ENCODE data around the gene SAMD11. TPM values are rescaled to one million over a fixed set of nuclear protein-coding genes. Genes with fewer than 3 reads are reported as not detected.

The SAMD11 gene
- total RNA-seq, 4 donors from 2014 or later, result 1.0 to 40.7 (median 13.8) TPM

- no peak overlapping the region for H3K4me3 ChIP-seq
- intact Hi-C loops (cut with DNase I; ENCODE audit: low total_unique reads), result no loop called here
- H3K9me3 ChIP-seq, result no peaks in the 10 kb centered on the region
- H3K36me3 ChIP-seq, result no peaks in the 10 kb centered on the region
- H3K4me1 ChIP-seq, result peaks cover 0 to 21% of the 10 kb centered on the region in 2 donors
- no peak overlapping the region for H3K27ac ChIP-seq
- DNase-seq, result no peak
- no peak for TF ChIP-seq CTCF (IDR thresholded peaks at IDR 0.05)
- no peak for TF ChIP-seq POLR2A (IDR thresholded peaks at IDR 0.05)
- H3K27me3 ChIP-seq, result no peaks in the 10 kb centered on the region
These were observed 5.3 kb downstream of the SAMD11 start for GRCh38 chr1:928825-929661.

- no peak overlapping the region for H3K4me3 ChIP-seq
- no peaks in the 10 kb centered on the region for H3K27me3 ChIP-seq
- no peak for DNase-seq
- no peak overlapping the region for H3K27ac ChIP-seq
- H3K9me3 ChIP-seq, result no peaks in the 10 kb centered on the region
- H3K36me3 ChIP-seq, result no peaks in the 10 kb centered on the region
- H3K4me1 ChIP-seq, result peaks cover 0 to 12% of the 10 kb centered on the region in 2 donors
- intact Hi-C loops (cut with DNase I; ENCODE audit: low total_unique reads), result no loop called here
- TF ChIP-seq CTCF (IDR thresholded peaks at IDR 0.05) (no peak), POLR2A (IDR thresholded peaks at IDR 0.05) (no peak)
These were observed 6.2 kb downstream of the SAMD11 start for GRCh38 chr1:929712-930632.

GRCh38 chr1:930633-931138, 7.0 kb downstream of the SAMD11 start:
- TF ChIP-seq POLR2A (IDR thresholded peaks at IDR 0.05), result no peak
- no peak for TF ChIP-seq CTCF (IDR thresholded peaks at IDR 0.05)
- Histone ChIP-seq H3K9me3 (no peaks in the 10 kb centered on the region), H3K4me1 (peaks cover 0 to 5% of the 10 kb centered on the region in 2 donors), H3K36me3 (no peaks in the 10 kb centered on the region), H3K4me3 (no peak overlapping the region), H3K27ac (no peak overlapping the region), H3K27me3 (no peaks in the 10 kb centered on the region)
- intact Hi-C loops (cut with DNase I; ENCODE audit: low total_unique reads), result no loop called here
- DNase-seq, result no peak

- H3K9me3 ChIP-seq, result no peaks in the 10 kb centered on the region
- intact Hi-C loops (cut with DNase I; ENCODE audit: low total_unique reads), result no loop called here
- no peaks in the 10 kb centered on the region for H3K36me3 ChIP-seq
- no peaks in the 10 kb centered on the region for H3K4me1 ChIP-seq
- TF ChIP-seq POLR2A (IDR thresholded peaks at IDR 0.05), result no peak
- TF ChIP-seq CTCF (IDR thresholded peaks at IDR 0.05), result no peak
- H3K4me3 ChIP-seq, result no peak overlapping the region
- no peak for DNase-seq
- H3K27ac ChIP-seq, result no peak overlapping the region
- H3K27me3 ChIP-seq, result no peaks in the 10 kb centered on the region
These were observed 7.9 kb downstream of the SAMD11 start for GRCh38 chr1:931380-932172.
